Germinal center (tissue), 1 donor: Measurements from ENCODE around the gene TRIML1.

Experiments
- DNase-seq: peaks from one replicate; pipeline ENCODE4 v3.0.0; 2012; ENCODE audit warnings: mixed read lengths, low spot score

Gene TRIML1

GRCh38 chr4:188139141-188139540, at the start of gene TRIML1:
Gene TRIML1, plus strand, starts transcription at chr4:188139441. Its CDS starts 118 bp downstream, at chr4:188139559.
- no peak for DNase-seq

GRCh38 chr4:188092824-188093223, 46.4 kb upstream of the TRIML1 start:
- no peak for DNase-seq

GRCh38 chr4:188106454-188106853, 32.8 kb upstream of the TRIML1 start:
- no peak for DNase-seq

GRCh38 chr4:188107931-188108843, 31.1 kb upstream of the TRIML1 start:
- no peak for DNase-seq

GRCh38 chr4:188109157-188109755, 30.0 kb upstream of the TRIML1 start, which contains the start of gene TRIML2:
Gene TRIML2, minus strand, starts transcription at chr4:188109603. Its CDS starts 4,235 bp downstream, at chr4:188105368.
- DNase-seq, result no peak

GRCh38 chr4:188110036-188110435, 29.2 kb upstream of the TRIML1 start:
- no peak for DNase-seq

- DNase-seq, result no peak
These were observed 28.3 kb upstream of the TRIML1 start for GRCh38 chr4:188110741-188111471.

- DNase-seq, result no peak
These were observed 27.3 kb upstream of the TRIML1 start for GRCh38 chr4:188111955-188112354.

GRCh38 chr4:188113156-188113555, 26.1 kb upstream of the TRIML1 start:
- no peak for DNase-seq

- no peak for DNase-seq
These were observed 21.5 kb upstream of the TRIML1 start for GRCh38 chr4:188117631-188118324.

- no peak for DNase-seq
These were observed 17.7 kb upstream of the TRIML1 start for GRCh38 chr4:188121530-188121929.

GRCh38 chr4:188127214-188127874, 11.9 kb upstream of the TRIML1 start:
- DNase-seq, result no peak

GRCh38 chr4:188130355-188130754, 8.9 kb upstream of the TRIML1 start:
- no peak for DNase-seq

GRCh38 chr4:188132232-188132631, 7.0 kb upstream of the TRIML1 start:
- DNase-seq, result no peak

GRCh38 chr4:188138227-188138626, 1.0 kb upstream of the TRIML1 start:
- DNase-seq, result no peak

- DNase-seq, result no peak
These were observed 430 bp downstream of the TRIML1 start for GRCh38 chr4:188139671-188140070.

- no peak for DNase-seq
These were observed 4.5 kb downstream of the TRIML1 start for GRCh38 chr4:188143731-188144130.

- no peak for DNase-seq
These were observed 6.4 kb downstream of the TRIML1 start for GRCh38 chr4:188145601-188146000.

GRCh38 chr4:188146618-188147017, 7.4 kb downstream of the TRIML1 start:
- no peak for DNase-seq

GRCh38 chr4:188147176-188147575, 7.9 kb downstream of the TRIML1 start:
- no peak for DNase-seq

- DNase-seq, result no peak
These were observed 8.5 kb downstream of the TRIML1 start for GRCh38 chr4:188147776-188148175.
